Measurements from ENCODE around the gene BGN.

GRCh38 chrX:153502796-153503195 is 8.0 kb downstream of the BGN start:
- TF ChIP-seq POLR2AphosphoS5 (IDR thresholded peaks at IDR 0.05; ENCODE audit: low read depth, low read length) (no peak), POLR2A (IDR thresholded peaks at IDR 0.05; ENCODE audit: low read depth, low read length) (no peak), TAF1 (IDR thresholded peaks at IDR 0.05; ENCODE audit: low read depth, low read length) (no peak), POU2F2 (IDR thresholded peaks at IDR 0.05; ENCODE audit: low read depth, low read length) (no peak), SPI1 (IDR thresholded peaks at IDR 0.05; ENCODE audit: low read depth, low read length) (no peak), PAX5 (IDR thresholded peaks at IDR 0.05; ENCODE audit: insufficient read depth, low read length, severe bottlenecking) (no peak)

Data from GM12891 (cell line).